ENCODE results near the gene AFDN. TPM values are rescaled to one million over a fixed set of nuclear protein-coding genes. Genes with fewer than 3 reads are reported as not detected.

Gene AFDN
- total RNA-seq, 1 donor from 2014 or later: 131 TPM

- DNase-seq: no peak
These were observed 13.4 kb downstream of the AFDN start for GRCh38 chr6:167840160-167840525.

DNA sequence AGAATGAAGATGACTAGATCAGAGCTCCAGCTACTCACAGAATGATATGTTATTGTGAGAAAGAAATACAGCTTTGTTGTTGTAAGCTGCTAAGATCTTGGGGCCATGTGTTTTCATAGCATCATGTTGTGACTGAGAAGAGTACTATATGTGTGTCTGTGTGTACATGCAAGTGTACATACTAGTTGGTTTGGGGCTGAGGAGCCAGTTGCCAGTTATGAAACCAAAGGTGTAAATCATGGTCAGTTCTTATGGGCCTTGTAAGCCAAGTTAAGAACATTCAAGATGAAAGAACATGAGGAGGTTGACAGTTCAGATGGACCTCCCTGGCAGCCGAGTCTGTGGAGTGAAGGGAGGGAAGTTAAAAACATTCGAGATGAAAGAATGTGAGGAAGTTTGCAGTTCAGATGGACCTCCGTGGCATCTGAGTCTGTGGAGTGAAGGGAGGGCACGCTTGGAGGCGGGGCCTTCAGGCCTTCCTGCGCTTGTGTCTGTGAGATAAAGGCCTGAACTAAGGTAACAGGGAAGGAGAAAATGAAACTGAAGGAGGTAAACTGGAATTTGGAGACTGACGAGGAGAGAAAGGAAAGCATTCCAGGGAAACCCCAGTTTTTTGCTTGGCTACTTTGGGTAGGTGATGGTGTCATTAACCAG, 13.9 kb downstream of the AFDN start:
- no peak for DNase-seq

DNA sequence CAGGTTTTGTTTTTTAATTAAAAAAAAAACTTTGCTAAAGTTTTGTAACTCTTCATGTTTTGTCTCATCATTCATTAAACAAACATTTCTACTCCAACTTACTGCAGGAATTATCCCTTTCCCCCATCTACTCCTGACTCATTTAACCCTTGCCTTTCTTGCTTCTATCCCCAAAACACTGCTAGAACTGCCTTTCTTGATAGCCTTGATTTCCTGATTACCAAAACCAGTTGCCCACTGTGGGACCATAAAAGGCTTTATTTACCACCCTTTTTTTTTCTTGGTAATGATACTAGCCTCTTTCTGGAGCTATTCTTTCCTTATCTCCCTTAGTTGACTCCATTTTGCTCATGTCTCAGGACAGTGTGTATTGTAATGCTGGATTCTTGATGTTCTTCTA, 15.3 kb downstream of the AFDN start:
- no peak for DNase-seq

- DNase-seq: no peak
These were observed 15.7 kb downstream of the AFDN start for GRCh38 chr6:167842457-167842856.

DNA sequence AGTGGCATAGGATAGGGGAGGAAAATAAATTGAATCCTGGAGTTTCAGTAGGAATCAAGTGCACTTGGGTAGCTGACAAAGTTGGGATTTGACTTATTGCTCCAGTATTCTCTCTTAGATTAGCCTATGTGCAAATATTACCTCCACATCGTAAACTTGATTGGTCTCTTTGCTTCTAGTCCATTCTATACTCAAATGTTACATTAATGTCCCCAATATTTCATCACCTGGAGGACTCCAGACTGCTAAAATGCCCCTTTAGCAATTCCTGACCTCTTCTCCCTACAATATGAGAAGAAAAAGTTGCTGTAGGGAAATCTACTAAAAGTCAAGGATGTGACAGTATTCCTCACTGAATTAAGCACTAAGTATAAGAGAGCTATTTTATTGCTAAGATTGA, 16.3 kb downstream of the AFDN start:
- DNase-seq: no peak

- no peak for DNase-seq
These were observed 19.1 kb downstream of the AFDN start for GRCh38 chr6:167845856-167846255.

DNA sequence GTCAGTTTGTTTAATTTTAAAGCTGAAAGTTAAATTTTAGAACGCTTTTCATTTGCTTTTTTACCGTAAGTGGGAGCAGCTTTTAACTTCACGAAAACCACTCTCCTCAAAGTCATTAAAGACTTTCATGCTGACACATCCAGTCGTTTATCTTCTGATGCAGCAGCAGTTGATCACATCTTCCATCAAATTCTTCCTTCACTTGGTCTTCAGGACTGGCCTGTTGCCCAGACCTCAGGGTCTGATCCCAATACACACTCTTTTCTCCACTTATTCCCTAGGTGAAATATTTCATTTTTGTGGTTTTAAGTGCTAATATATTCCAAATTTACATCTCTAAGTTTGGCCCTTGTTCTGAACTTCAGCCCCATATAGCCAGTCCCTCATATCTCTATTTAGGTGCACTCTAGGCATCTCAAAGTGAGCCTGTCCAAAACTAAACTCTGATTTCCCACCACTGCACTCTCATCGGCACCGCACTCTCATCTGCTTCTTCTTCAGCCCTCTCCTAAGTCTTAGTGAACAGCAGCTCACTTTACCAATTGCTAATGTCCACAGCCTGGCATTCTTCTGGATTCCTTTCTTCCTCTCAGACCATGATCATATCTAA, 20.4 kb downstream of the AFDN start:
- DNase-seq: no peak

GRCh38 chr6:167847936-167848335, 21.2 kb downstream of the AFDN start:
- no peak for DNase-seq

DNA sequence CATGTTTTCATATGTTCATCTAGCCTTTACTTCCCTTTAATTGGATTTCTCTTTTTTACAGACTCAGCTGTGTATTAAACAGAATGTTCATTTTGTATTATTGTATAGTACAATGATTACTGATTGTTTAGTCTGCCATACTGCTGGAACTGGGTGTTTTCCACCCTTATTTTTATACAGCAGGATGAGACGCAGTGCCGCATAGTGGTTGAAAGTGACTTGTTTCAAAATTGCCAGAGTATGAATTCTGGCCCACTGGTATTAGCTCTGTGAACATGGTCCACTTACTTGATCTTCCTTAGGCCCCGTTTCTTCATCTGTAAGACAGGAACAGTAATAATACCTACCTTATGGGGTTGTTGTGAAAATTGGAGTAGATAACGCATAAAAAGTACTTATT, 22.1 kb downstream of the AFDN start:
- no peak for DNase-seq

GRCh38 chr6:167849846-167850459, 23.2 kb downstream of the AFDN start:
- no peak for DNase-seq

DNA sequence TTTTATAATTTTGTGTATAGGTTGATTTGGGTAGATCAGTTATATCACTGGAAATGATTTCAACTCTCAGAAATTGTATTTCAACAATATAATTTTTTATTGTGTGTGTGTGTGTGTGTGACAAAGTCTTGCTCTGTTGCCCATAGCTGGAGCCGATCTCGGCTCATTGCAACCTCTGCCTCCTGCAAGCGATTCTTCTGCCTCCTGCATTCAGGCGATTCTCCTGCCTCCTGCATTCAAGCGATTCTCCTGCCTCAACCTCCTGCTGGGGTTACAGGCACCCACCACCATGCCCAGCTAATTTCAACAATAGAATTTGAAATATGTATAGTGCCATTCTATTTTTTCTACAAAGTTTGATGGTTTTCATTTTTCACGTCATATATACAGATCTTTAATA, 24.1 kb downstream of the AFDN start:
- DNase-seq: no peak

DNA sequence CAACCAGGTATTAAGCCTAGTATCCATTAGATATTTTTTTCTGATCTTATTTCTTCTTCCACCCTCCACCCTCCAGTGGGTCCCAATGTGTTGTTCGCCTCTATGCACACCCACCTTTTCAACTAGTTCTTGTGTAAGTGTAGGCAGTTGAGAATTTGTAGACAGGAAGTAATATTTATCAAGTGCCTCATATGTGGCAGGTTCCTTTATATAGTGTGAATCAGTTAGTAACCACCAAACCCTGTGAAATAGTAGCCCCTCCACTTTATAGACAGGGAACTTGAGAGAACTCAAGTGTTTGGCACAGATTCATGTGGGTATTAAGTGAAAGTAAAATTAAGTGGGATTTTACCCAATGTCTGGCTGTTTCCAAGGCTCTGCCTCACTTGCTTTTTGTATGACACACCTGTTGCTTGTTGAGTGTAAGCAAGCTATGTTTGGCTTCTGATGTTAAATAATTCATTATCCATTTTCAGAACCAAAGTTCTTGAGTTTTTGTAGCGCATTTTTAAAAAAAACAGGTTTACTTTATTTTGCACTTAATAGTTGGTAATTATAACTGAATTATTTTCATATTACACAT, 24.8 kb downstream of the AFDN start:
- no peak for DNase-seq

DNA sequence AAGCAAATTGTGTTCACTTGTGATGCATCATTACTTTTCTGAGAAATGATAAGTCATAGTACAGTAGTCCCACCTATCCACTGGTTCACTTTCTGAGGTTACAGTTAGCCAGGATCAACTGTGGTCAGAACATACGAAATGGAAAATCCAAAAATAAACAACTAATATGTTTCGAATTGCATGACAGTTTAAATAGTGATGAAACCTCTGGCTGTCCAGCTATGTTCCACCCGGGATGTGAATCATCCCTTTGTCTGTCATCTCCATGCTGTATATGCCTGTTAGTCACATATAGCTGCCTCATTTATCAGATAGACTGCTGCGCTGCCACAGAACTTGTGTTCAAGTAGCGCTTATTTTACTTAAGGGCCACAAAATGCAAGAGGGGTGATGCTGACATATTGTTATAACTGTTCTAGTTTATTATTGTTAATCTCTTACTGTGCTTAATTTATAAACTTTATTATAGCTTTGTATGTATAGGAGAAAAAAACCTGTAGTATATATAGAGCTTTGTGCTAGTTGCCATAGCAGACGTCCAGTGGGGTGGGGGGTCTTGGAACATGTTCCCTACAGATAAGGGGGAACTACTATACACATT, 29.2 kb downstream of the AFDN start:
- no peak for DNase-seq

DNA sequence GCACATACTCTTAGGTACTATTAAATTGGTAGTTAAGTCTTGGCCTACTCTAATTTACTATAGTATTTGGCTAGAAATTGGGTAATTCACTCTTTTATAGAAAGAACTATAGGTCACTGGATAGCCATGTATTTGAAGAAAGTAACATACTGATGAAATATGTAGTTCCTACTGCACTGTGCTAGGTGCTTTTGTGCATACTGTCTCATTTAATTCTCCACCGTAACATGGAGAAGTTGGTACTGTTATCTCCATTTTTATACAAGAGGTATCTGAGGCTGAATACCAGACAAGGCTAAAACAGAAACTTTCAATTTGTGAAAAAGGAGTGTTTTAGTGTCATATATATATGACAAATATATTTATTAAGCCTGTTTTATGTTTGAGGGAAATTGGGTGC, 29.8 kb downstream of the AFDN start:
- DNase-seq: no peak

- DNase-seq: no peak
These were observed 30.4 kb downstream of the AFDN start for GRCh38 chr6:167856999-167857660.

DNA sequence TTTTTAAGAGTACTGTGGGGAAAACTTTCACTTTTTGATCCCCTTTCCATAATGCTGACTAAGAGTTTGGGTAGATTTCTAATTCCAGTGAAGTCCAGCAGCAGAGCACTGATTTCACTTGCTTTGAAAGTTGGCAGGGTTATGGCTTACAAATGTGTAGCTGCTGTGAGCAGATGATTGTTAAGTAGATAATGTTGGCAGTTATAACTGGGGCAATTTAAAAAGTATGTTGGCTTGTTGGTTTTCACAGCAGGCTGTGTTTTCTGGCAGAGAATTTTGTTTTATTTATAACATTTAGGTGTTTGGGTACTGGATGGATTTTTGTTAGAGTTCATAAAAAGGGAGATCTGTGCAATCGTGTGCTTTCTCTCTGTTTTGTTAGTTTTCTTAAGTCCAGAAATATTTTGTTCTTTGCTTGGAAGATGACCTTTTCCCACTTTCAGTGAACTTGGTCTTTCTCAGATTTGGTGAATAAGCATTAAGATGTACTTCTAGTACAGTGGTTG, 31.4 kb downstream of the AFDN start:
- no peak for DNase-seq

DNA sequence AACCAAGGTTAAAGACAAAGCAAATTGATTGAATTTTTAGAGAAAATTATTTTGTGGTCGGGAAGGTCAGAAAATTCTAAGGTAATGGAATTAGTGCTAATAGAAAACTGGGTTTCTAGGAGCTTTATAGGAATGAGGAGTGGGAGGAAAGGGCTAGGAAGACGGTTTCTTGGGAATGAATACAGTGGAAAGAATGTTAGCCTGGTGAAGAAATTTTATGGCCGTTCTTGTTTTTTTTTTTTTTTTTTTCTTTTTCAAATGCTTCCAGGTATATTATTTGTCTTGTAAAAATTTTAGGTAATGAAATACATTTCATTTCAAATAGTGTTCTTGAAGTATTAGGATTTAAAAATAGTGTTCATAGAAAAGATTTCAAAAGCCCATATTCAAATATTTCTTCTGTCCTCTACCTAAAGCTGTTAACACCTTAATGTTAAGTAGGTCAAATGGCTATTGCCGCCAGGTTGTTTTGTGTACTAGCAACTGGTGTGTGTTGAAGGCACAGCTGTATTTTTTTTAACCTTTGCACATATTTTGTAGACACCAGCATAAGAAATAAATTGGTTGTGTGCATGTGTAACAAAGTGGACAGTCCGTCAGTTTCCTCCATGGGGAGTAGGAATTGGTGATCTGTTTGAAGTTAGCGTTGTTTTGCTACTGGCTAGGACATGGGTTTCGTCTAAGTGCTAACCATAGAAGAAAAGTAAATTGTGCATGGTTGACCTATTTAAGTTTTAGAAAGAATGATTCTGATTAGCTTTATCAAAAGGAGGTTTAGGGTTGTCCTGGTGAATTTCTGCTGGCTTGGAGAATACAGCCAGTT, 32.3 kb downstream of the AFDN start:
- DNase-seq: no peak

- DNase-seq: no peak
These were observed 34.0 kb downstream of the AFDN start for GRCh38 chr6:167860550-167861226.

DNA sequence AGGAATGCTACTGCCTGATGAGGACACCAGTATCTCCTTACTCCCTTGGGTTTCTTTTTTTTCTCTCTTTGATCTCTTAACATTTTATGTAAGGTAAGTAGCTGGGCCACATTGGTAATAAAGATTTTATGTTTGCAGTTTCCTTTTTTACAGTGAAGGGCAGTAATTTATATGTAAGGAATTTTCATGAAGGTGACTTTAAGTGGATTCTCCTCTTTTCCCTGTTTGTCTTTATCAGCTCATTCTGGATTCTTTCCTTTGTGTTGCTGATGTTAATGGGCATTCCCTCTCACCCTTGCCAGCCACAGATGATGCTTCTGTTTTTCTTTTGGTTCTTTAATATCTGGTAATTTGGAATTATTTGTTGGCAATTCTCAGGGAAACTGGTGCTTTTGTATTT, 34.7 kb downstream of the AFDN start:
- no peak for DNase-seq

- no peak for DNase-seq
These were observed 37.2 kb downstream of the AFDN start for GRCh38 chr6:167863897-167864296.

DNA sequence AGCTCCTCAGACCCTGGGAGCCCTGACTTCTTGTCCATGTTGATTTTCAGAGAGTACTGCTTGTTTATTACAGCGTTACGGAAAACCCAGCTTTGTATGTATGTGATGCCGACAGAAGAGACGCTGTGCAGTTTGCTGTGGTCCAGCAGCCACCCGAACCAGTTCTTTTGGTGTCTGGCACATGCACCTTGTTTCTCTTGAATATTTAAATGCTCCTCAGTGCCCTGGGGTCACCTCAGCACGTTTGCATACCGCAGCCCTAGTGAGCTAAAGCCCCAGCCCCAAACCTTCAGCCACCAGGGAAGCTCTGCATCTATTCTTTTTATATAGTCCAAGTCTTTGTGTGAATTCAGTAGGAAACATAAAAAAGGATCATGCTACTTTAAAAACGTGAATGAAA, 39.9 kb downstream of the AFDN start:
- DNase-seq: no peak
